RWPE2 (cell line): ENCODE data around the gene TMEM94.

ENCODE experiments used
- ATAC-seq: fragments of 200-7000 bp; cut with Tn5 transposase; 3 replicates; pipeline ENCODE4 v1.9.1; 2021; ENCODE audit warnings: low read depth
- DNase-seq: peaks from one replicate; pipeline ENCODE4 v3.0.0-alpha.2; 2020; ENCODE audit warnings: low spot score
- H3K27ac ChIP-seq: fragments of 450-650 bp; 2 replicates; pipeline ENCODE4 v1.5.1; 2017; ENCODE audit warnings: mild to moderate bottlenecking; ENCODE audit not compliant: poor library complexity, severe bottlenecking
- H3K27me3 ChIP-seq: fragments of 250-450 bp; sonication (Bioruptor Pico); 2 replicates; pipeline ENCODE4 v1.5.1; 2021; ENCODE audit warnings: mild to moderate bottlenecking, moderate library complexity; ENCODE audit not compliant: insufficient read depth, poor library complexity, severe bottlenecking
- H3K36me3 ChIP-seq: fragments of 250-450 bp; sonication (Bioruptor Pico); 2 replicates; pipeline ENCODE4 v1.5.1; 2020; ENCODE audit warnings: low read depth, mild to moderate bottlenecking, moderate library complexity
- H3K4me1 ChIP-seq: fragments of 250-450 bp; sonication (Bioruptor Pico); 2 replicates; pipeline ENCODE4 v1.5.1; 2021; ENCODE audit warnings: mild to moderate bottlenecking, moderate library complexity; ENCODE audit not compliant: insufficient read depth, poor library complexity, severe bottlenecking
- H3K4me3 ChIP-seq: fragments of 250-450 bp; sonication (Bioruptor Pico); 2 replicates; pipeline ENCODE4 v1.5.1; 2021; ENCODE audit warnings: mild to moderate bottlenecking, moderate library complexity; ENCODE audit not compliant: severe bottlenecking
- H3K9me3 ChIP-seq: fragments of 250-450 bp; sonication (Bioruptor Pico); 2 replicates; pipeline ENCODE4 v1.5.1; 2021; ENCODE audit warnings: mild to moderate bottlenecking, moderate library complexity; ENCODE audit not compliant: severe bottlenecking
- CTCF ChIP-seq: fragments of 450-650 bp; IDR thresholded peaks from one replicate; pipeline ENCODE4 v1.5.1; 2017; ENCODE audit warnings: mild to moderate bottlenecking, moderate library complexity; ENCODE audit not compliant: poor library complexity, severe bottlenecking

TMEM94 gene

DNA sequence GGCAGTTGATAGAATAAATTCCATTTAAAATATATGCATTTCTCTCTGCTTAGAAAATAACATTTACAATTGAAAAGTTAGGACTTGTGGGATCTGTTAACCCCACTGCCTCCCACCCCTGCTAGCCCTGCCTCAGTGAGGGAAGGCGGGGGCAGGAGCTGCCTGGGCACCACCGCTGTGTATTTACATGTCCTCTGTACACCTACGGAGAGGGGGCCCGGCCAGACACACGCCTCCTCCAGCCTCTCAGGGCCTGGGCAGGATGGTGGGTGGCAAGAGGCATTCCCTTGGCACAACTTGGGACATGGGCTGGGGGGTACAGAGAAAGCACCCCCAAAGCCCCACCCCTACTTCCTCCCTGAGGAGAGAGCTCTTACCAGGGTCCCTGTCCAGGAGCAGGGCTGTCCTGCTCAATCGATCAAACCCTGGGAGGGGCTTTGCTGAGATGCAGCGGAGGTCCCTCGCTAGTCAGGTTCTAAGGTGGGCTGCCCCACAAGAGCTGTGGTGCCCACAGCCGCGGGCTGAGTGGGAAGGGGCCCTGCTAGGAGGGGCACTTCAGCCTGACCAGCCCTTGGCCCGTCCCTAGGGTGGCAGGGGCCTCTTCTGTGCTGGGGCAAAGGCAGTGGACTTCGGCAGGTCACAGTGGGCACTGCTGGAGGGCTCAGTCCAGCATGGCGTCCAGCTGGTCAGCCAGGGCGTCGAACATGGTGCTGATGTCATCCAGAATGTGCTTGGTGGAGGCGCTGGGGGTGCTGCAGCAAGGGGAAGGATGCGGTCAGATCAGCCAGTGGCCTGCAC is 44.2 kb downstream of the TMEM94 start:
- Histone ChIP-seq H3K4me3 (no peak overlapping the region), H3K27me3 (no peaks in the 10 kb centered on the region), H3K36me3 (peaks cover 26% of the 10 kb centered on the region), H3K27ac (no peak overlapping the region), H3K4me1 (no peaks in the 10 kb centered on the region), H3K9me3 (no peaks in the 10 kb centered on the region)
- DNase-seq (no peak), ATAC-seq (no peak)
- no peak for TF ChIP-seq CTCF

- no peak for DNase-seq
- Histone ChIP-seq H3K9me3 (no peaks in the 10 kb centered on the region), H3K36me3 (peaks cover 32% of the 10 kb centered on the region), H3K4me1 (no peaks in the 10 kb centered on the region), H3K27ac (no peak overlapping the region), H3K4me3 (no peak overlapping the region), H3K27me3 (no peaks in the 10 kb centered on the region)
- TF ChIP-seq CTCF = no peak
- ATAC-seq = no peak
Measured at GRCh38 chr17:75501378-75502071, 45.1 kb downstream of the TMEM94 start.

- peaks cover 36% of the 10 kb centered on the region for H3K36me3 ChIP-seq
Measured at GRCh38 chr17:75502072-75502720, 45.8 kb downstream of the TMEM94 start.

GRCh38 chr17:75502721-75503329 is 46.4 kb downstream of the TMEM94 start:
- no peak for TF ChIP-seq CTCF
- ATAC-seq (no peak), DNase-seq (no peak)

More at GRCh38 chr17:75502072-75502720, 45.8 kb downstream of the TMEM94 start:
- Histone ChIP-seq H3K4me1 (no peaks in the 10 kb centered on the region), H3K4me3 (no peak overlapping the region), H3K27ac (no peak overlapping the region), H3K27me3 (no peaks in the 10 kb centered on the region), H3K9me3 (no peaks in the 10 kb centered on the region)
- no peak for TF ChIP-seq CTCF
- ATAC-seq (no peak), DNase-seq (no peak)

More at GRCh38 chr17:75502721-75503329, 46.4 kb downstream of the TMEM94 start:
- Histone ChIP-seq H3K9me3 (no peaks in the 10 kb centered on the region), H3K36me3 (peaks cover 34% of the 10 kb centered on the region), H3K4me3 (no peak overlapping the region), H3K27me3 (no peaks in the 10 kb centered on the region), H3K27ac (no peak overlapping the region), H3K4me1 (no peaks in the 10 kb centered on the region)
